ENCODE measurements around the gene CHD9NB. TPM values are rescaled to one million over a fixed set of nuclear protein-coding genes. Genes with fewer than 3 reads are reported as not detected.

Gene CHD9NB
- total RNA-seq, 1 donor from 2014 or later: 2.0 TPM

DNA sequence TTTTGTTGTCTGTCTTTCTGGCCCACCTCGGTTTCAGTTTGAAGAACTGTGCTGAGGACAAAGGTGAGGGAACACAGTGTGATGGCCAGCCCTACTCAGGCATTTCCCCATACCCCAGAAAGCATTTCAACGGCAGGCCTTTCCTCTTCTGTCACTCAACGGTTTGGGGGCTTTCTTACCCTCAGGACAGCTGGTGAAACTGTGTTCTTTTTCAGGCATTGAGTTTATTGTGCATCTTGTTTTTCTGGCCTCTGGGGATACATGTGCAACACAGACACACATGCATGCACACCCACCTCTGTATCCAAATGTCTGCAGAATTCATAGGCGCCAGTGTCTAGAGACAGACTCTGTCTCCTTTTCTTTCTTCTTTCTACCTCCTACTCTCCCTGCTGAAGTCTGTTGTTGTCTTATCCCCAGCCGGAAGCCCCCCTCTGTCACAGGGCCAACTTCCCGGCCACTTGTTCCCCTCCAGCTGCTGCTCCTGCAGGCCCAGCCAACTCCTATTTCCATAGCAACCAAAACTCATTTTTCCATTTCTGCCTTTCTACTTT, 19.1 kb upstream of the CHD9NB start:
- Mint-ChIP-seq H3K36me3 (ENCODE audit: low read depth, unreplicated experiment) (peaks cover 28% of the 10 kb centered on the region), H3K9me3 (ENCODE audit: unreplicated experiment) (peaks cover 5% of the 10 kb centered on the region), H3K27ac (ENCODE audit: unreplicated experiment) (no peak overlapping the region), H3K27me3 (ENCODE audit: unreplicated experiment) (peaks cover 5% of the 10 kb centered on the region), H3K4me1 (ENCODE audit: unreplicated experiment) (peaks cover 12% of the 10 kb centered on the region), H3K4me3 (ENCODE audit: unreplicated experiment) (no peak overlapping the region)
- no peak for DNase-seq (ENCODE audit: low spot score)
- TF ChIP-seq, protein P1, sequence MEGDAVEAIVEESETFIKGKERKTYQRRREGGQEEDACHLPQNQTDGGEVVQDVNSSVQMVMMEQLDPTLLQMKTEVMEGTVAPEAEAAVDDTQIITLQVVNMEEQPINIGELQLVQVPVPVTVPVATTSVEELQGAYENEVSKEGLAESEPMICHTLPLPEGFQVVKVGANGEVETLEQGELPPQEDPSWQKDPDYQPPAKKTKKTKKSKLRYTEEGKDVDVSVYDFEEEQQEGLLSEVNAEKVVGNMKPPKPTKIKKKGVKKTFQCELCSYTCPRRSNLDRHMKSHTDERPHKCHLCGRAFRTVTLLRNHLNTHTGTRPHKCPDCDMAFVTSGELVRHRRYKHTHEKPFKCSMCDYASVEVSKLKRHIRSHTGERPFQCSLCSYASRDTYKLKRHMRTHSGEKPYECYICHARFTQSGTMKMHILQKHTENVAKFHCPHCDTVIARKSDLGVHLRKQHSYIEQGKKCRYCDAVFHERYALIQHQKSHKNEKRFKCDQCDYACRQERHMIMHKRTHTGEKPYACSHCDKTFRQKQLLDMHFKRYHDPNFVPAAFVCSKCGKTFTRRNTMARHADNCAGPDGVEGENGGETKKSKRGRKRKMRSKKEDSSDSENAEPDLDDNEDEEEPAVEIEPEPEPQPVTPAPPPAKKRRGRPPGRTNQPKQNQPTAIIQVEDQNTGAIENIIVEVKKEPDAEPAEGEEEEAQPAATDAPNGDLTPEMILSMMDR (IDR thresholded peaks at IDR 0.05; ENCODE audit: unreplicated experiment): no peak

DNA sequence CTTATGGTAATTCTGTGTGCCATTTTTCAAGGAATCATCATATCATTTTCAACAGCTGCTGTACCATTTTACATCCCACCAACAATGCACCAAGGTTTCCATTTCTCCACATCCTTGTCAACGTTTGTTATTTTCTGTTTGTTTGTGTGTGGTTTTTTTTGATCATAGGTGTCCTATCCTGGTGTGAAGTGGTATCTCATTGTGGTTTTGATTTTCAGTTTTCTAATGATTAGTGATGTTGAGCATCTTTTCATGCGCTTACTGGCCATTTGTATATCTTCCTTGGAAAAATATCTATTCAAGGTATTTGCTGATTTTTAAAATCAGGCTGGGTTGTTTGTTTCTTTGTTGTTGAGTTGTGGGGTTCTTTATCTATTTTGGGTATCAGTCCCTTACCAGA, 17.1 kb upstream of the CHD9NB start:
- H3K4me3 Mint-ChIP-seq (ENCODE audit: unreplicated experiment): no peak overlapping the region
- TF ChIP-seq, protein P1 (IDR thresholded peaks at IDR 0.05; ENCODE audit: unreplicated experiment): no peak
- H3K36me3 Mint-ChIP-seq (ENCODE audit: low read depth, unreplicated experiment): peaks cover 15% of the 10 kb centered on the region
- H3K27ac Mint-ChIP-seq (ENCODE audit: unreplicated experiment): no peak overlapping the region
- H3K9me3 Mint-ChIP-seq (ENCODE audit: unreplicated experiment): no peaks in the 10 kb centered on the region
- H3K4me1 Mint-ChIP-seq (ENCODE audit: unreplicated experiment): peaks cover 24% of the 10 kb centered on the region
- H3K27me3 Mint-ChIP-seq (ENCODE audit: unreplicated experiment): peaks cover 5% of the 10 kb centered on the region
- DNase-seq (ENCODE audit: low spot score): no peak

DNA sequence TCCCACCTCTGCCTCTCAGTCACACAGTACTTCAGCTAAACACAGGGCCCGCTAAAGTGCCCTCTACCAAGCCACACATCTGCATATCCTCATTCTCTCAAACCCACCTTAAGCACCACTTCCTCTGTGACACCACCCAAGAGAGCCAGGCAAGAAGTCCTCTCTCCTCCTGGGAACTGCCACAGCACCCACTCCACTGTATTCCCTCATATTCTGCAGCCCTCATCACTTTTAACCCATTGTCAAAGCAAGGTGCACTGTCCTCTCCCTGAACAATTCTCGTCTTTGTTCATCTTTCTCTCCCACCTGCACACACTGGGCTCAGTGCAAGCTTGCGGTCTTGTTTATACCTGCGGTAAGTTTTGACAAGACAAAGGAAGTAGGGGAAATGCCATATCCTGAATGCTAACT, 15.7 kb upstream of the CHD9NB start:
- TF ChIP-seq, protein P1 (IDR thresholded peaks at IDR 0.05; ENCODE audit: unreplicated experiment): no peak
- H3K27ac Mint-ChIP-seq (ENCODE audit: unreplicated experiment): no peak overlapping the region
- H3K9me3 Mint-ChIP-seq (ENCODE audit: unreplicated experiment): no peaks in the 10 kb centered on the region
- peaks cover 4% of the 10 kb centered on the region for H3K36me3 Mint-ChIP-seq (ENCODE audit: low read depth, unreplicated experiment)
- H3K27me3 Mint-ChIP-seq (ENCODE audit: unreplicated experiment): peaks cover 5% of the 10 kb centered on the region
- DNase-seq (ENCODE audit: low spot score): no peak
- H3K4me1 Mint-ChIP-seq (ENCODE audit: unreplicated experiment): peaks cover 25% of the 10 kb centered on the region
- no peak overlapping the region for H3K4me3 Mint-ChIP-seq (ENCODE audit: unreplicated experiment)

DNA sequence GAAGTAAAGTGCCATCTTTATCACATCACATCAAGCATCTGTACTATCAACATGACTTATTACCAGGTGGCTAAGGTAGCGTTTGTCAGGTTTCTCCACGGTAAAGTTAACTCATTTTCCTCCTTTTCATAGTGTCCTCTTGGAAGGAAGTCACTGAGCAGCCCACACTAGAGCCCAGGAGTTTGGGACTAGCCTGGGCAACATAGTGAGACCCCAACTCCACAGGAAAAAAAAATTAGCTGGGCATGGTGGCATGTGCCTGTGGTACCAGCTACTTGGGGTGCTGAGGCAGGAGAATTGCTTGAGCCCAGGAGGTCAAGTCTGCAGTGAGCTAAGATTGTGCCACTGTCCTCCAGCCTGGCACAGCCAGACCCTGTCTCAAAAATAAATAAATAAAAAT, 15.0 kb upstream of the CHD9NB start:
- no peaks in the 10 kb centered on the region for H3K9me3 Mint-ChIP-seq (ENCODE audit: unreplicated experiment)
- H3K27me3 Mint-ChIP-seq (ENCODE audit: unreplicated experiment): peaks cover 5% of the 10 kb centered on the region
- TF ChIP-seq, protein P1 (IDR thresholded peaks at IDR 0.05; ENCODE audit: unreplicated experiment): no peak
- peaks cover 25% of the 10 kb centered on the region for H3K4me1 Mint-ChIP-seq (ENCODE audit: unreplicated experiment)
- H3K4me3 Mint-ChIP-seq (ENCODE audit: unreplicated experiment): no peak overlapping the region
- peaks cover 4% of the 10 kb centered on the region for H3K36me3 Mint-ChIP-seq (ENCODE audit: low read depth, unreplicated experiment)
- no peak for DNase-seq (ENCODE audit: low spot score)
- H3K27ac Mint-ChIP-seq (ENCODE audit: unreplicated experiment): no peak overlapping the region

DNA sequence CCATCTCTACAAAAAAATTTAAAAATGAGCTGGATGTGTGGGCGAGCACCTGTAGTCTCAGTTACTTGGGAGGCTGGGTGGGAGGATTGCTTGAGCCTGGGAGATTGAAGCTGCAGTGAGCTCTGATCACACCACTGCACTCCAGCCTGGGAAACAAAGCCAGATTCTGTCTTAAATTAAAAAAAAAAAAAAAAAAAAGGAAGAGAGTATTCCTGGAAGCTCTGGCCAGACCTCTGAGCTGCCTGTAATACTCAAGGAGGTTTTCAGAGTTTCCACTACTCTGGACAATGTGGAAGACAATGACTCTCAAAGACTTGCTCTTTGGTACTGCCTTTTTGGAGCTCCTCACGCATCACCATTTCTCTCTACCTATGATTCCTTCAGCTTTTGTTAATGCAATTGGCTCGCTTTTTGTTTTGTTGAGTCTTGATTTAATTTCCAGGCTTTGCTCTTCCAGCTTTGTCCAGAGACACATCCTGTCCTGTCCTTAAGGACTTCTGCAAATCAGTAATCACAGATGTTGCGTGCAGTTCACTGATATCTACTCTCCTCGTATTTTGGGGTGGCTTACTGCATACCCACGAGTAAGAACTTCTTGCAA, 12.9 kb upstream of the CHD9NB start:
- Mint-ChIP-seq H3K27me3 (ENCODE audit: unreplicated experiment) (peaks cover 6% of the 10 kb centered on the region), H3K4me1 (ENCODE audit: unreplicated experiment) (peaks cover 27% of the 10 kb centered on the region), H3K9me3 (ENCODE audit: unreplicated experiment) (no peaks in the 10 kb centered on the region), H3K27ac (ENCODE audit: unreplicated experiment) (peak overlapping the region; percentile 37), H3K4me3 (ENCODE audit: unreplicated experiment) (no peak overlapping the region), H3K36me3 (ENCODE audit: low read depth, unreplicated experiment) (peaks cover 4% of the 10 kb centered on the region)
- DNase-seq (ENCODE audit: low spot score): no peak
- TF ChIP-seq, protein P1 (IDR thresholded peaks at IDR 0.05; ENCODE audit: unreplicated experiment): no peak
